Measurements from ENCODE around the gene RXRA.

The RXRA gene

DNA sequence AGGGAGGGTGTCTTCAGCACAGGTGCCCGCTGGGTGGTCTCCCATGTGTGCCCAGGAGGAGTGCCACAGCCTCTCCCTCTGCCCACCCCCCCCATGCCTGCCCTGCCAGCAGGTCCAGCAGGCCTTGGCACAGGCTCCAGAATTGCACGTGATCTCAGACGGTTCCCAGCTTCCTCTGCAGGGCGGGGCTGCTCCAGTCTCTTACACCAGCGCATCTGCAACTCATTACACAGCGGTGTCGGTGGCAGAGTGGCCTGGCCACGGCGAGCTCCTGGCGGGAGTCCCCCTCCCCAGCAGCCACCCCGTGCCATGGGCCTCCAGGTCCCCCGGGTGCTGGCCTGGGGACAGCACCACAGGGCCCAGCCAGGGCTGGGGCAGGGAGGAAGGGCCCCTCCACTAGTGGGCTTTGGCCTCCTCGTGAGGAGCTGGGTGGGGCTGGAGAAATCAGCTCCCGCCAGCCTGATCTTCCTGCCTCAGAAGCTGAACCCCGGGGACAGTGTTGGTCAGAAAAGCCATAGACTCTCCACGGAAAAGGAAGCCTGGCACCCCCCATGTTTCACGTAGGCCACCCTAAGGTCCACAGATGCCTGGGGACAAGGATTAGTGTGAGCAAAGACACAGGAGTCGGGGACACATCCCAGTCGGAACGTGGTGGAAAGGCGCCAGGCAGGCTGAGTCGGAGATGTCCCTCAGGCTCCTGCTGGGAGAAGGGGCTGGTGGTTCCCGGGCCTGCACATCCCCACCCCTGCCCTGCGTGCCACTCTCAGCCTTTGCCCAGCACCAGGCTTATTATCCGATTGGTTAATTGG, 40.2 kb downstream of the RXRA start:
- DNase-seq (ENCODE audit: low spot score) = peak; percentile 79

DNA sequence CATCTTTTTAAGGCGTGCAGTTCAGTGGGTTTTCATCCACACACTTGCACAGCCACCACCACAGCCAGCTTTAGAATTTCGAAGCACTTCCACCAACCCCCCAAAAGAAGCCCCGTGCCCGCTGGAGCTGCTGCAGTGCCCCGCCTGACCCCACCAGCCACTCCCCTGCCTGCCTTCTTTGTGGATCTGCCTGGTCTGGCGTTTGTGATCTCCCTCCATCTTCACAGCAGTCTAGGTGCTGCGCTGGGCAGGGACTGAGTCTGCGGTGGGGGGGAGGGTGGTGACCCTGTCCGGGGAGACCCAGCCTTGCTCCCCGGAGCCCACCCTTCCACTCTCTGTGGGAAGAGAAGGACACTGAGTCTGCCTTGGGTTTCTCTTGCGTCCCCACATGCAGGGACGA, 40.8 kb downstream of the RXRA start:
- no peak for DNase-seq (ENCODE audit: low spot score)

DNA sequence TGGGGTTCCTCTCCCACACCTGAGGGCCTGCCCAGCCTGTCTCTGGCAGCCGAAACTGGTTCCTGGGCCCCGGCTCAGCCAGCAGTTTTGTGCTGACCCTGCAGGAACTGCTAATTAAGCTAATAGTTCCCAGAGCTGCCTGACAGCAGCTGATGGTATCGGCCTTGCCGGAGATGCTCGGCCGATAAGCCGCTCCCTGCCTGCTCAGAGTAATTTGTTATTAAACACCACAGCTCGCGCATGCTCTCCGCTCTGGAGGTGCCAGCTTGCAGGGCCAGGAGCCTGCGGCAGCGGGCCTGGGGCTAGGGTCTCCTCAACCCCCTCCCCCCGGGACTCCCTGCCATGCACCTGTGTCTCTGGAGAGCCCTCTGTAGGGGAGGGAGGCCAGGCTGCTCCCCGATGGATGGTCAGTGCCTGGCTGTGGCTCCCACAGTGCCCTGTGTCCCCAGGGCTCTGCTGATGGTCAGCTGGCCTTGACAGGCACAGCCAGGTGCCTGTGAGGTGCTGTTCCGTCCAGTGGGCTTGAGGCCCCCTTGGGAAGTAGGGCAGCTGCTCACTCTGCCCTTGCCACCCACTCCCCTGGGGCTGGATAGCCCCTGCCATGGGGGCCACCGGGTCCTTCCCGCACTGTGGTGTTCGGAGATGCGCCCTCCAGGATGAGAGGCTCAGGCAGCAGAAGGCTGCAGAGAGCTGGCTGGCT, 41.7 kb downstream of the RXRA start:
- DNase-seq (ENCODE audit: low spot score) = peak; percentile 88

DNA sequence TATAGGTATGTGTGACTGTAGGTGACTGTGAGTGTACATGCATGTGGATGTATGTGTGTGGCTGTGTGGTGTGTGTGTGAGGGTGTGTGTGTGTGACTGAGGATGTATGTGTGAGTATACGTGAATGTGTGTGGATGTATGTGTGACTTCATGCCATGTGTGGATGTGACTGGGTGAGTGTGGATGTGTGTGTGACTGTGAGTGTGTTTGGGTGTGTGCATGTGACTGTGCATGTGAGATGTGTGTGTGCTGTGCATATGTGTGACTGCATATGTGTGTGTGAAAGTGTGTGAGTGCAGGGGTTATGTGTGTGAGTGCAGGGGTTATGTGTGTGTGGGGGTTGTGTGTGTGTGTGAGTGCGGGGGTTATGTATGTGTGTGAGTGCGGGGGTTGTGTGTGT, 42.3 kb downstream of the RXRA start:
- no peak for DNase-seq (ENCODE audit: low spot score)

DNA sequence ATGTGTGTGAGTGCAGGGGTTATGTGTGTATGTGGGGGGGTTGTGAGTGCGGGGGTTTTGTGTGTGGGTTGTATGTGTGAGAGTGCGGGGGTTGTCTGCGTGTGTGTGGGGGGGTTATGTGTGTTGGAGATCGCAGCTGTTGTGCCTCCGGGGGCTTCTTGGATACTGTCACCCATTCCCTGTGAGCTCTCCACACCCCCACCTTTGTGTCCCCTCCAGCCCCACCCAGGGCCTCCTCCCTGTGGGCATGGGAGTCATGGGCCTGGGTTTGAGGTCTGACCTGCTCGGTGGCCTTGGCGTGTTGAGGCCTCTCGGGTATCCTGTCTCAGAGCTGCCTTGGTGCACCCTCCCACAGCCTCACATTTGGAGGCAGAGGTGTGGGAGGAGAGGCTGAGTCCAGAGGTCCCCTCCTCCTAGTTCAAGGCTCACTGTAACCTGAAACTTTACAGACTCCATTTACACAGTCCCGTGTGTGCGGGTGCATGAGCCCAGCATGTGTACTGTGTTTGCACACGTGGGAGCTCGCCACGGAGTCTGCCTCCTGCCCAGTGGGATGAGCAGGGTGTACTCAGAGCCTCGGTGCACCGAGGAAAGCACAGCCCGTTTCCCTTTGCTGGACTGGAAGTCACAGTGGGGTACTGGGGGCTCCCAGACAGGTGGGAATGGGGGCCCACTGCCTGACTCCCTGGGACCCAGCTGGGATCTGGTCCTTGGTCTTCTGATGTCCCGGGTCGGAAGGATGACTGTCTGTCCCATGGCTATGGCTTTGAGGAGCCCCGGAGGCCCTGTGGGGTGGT, 43.4 kb downstream of the RXRA start:
- DNase-seq (ENCODE audit: low spot score) = no peak

DNA sequence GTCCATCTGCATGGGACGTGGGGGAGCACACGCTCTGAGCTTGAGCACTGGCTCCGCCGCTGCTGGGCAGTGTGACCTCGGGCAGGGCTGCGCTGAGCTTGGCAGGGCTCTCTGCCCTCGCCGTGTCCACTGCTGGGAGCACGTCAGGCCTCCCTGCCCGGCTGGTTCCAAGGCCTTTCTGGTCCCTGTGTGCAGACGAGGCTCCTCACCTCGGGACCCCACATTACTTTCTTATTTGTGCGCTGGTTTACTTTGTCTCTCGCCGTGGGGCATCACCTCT, 43.9 kb downstream of the RXRA start:
- no peak for DNase-seq (ENCODE audit: low spot score)

DNA sequence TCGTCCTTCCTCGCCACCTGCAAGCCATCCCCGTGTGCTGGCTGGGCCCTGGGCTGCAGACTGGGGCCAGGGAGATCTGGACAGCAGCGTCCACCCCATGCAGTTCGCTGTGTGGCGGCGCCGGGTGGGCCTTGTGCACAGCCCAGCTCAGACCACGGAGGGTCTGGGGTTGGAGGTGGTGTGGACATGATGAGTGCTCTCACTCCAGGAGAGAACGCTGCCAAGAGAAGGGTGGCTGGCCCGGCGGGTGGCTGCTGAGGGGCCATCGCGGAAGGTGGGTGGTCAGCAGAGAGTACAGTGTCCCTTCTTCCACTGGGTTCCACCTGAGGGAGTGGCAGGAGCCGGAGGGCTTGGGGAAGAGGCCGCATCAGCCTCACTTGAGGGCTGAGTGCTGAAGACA, 44.4 kb downstream of the RXRA start:
- no peak for DNase-seq (ENCODE audit: low spot score)

DNA sequence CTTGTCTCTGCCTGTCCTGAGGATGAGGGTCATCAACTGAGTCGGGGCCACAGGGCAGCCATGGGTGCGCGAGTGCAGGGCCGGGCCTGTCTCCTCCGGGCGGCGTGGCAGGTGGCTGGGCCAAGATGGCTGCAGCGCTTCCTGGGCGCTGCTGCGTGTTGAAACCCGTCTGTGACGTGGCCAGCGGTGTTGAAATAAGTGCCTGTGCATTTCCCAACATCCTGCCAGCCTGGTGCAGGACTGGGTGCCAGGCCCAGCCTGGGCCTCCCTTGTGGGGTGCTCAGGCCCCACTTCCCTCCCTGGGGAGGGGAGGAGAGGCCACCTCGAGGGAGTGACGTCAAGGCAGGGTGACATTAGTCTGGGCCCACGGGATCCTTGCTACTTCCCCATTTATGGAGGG, 45.5 kb downstream of the RXRA start:
- DNase-seq (ENCODE audit: low spot score) = no peak

DNA sequence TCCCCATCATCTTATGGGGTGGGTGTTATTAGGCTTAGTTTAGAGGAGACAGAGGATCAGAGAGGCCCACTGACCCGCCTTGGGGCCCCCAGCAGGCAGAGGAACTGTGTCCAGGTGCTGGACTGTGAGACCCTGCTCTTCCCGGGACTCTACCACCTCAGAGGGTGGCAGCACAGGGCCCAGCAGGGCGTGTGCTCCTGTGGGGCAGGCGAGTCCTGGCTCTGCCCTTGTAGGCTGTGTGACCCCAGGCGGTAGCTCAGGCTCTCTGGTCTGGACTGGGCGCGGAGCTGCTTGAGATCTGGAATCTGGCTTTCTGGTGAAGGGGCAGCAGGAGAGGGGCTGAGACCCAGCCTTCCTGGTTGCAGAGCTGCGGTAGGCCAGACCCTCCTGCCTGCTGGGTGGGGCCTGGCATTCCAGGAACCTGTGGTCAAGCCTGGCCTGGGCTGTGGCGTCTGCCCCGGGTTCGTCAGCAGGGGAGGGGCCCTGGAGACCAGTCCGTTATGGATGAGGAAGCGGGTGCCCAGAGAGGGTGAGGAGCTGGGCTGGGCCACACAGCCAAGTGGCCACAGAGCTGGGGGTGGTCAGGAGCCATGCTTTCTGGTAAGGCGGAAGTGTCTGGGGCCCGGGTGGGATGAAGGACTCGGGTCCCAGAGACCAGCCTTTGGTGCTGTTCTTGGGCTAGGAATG, 46.5 kb downstream of the RXRA start:
- DNase-seq (ENCODE audit: low spot score) = no peak

DNA sequence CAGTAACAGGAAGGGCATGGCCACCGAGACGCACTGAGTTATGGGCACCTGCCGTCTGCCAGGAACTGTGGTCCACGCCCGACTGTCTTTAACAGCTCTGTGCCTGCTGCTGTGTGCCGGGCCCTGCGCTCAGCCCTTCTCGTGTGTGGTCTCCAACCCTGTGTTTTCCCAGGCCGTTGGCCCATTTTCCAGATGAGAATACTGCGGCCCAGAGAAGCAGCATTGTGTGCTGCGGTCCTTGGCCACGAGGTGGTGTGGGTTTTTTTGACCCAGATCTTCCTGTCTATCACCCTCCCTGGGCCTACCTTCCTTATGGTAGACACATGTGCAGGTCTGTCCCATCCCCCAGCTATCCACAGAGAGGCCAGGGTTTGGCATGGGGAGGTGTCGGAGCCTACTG, 47.0 kb downstream of the RXRA start:
- no peak for DNase-seq (ENCODE audit: low spot score)

DNA sequence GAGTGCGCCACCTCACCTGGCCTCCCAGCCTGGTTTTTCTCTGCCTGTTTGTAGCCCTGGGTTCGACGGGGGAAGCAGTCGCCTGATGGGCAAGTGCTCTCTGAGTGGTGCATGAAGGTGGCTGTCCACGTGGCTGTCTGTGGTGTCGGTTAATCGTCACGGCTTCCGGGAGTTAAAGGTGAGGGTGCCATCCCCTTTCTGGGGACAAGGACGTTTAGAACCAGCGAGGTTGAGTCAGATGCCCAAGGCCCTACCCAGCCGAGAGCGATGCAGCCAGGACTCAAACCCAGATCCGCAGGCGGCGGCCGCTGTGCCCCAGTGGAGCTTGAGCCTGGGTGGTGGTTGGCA, 47.7 kb downstream of the RXRA start:
- DNase-seq (ENCODE audit: low spot score) = no peak

DNA sequence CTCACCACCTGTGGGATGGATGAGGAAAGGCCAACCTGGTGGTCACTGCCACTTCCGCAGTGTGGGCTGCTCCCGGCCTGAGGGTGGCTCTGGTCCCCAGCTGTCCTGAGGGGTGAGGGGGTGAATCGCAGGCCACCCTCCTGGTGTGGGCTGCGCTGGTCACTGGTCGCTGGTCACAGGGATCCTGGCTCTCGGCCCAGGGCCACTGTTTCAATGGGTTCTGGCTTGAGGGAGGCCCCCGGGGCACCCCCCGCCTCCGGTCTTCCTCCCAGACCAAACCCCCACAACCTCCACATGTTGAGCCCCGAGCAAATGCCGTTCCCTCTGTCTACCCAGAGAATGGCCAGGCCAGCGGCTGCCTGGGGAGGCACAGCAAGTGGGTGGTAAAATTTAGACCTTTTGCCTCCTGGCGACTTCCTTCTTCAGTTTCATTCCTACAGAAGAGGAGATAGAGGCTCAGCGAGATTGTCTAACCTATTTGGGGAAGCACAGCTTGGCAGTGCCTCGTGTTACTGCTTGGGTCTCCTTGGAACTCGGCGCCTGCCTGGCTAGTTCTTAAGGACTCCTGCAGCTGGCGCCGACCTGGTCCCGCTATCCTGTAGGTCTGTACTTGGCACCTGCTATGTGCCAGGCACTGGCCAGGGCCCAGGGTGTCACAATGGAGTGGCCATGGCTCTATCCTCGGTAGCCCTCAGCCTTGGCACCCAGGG, 48.2 kb downstream of the RXRA start:
- no peak for DNase-seq (ENCODE audit: low spot score)

DNA sequence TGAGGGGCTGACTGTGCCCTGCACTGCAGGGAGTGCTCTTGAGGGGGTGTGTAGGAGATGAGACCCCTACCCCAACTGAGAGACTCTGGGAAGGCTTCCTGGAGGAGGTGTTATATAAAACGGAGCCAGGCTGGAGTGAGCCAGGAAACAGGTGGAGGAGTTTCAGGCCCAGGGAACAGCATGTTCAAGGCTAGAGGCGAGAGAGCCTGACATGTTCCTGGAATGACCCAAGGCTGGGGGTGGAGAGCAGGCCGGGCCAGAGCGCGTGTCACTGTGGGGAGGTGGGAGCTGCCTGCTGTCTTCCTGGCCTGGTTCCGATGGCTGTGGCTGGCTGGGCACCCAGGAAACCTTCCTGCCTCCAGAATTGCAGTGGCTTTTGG, 48.7 kb downstream of the RXRA start:
- DNase-seq (ENCODE audit: low spot score) = no peak

DNA sequence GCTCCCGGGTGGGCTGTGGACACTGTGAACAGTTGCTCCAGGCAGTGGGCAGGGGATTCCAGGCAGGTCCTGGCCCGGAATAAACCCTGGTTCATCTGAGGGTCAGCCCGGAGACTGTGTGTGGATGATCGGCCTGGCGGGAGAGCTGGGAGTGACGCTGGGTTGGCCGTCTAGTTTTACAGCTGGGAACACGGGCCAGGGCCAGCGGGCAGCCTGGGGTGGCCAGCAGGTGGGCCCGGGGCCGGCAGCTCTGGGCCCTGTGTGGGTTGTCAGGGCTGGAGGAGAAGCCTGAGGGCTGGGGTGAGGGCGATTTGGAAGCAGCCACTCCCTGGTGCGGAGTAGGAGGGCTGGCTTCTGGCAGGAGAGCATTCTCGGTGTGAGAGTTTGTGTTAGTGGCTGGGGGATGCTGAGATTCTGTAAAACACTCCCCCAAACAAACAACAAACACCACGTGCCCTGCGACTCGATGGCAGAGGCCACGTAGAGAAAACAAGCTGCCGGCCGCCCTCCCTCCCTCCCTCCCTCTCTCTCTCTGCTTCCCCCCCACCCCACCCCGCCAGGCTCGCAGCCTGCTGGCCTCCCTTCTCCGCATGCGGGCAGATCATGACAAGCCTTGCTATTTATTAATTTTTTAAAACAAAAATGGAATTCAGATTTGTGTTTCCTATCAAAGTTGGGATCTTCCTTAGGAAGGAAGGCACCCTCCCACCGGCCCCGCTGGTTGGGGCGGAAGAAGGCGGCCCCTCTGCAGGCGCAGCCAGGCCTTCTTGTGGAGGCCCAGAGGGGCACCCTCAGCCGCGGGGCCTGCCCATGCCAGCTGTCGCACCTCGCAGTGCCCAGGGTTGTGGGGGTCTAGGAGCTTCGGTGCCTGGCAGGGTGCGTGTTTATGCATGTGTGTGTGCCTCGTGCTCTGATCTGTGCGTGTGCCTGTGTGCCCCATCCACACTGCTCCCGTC, 49.5 kb downstream of the RXRA start:
- no peak for DNase-seq (ENCODE audit: low spot score)

DNA sequence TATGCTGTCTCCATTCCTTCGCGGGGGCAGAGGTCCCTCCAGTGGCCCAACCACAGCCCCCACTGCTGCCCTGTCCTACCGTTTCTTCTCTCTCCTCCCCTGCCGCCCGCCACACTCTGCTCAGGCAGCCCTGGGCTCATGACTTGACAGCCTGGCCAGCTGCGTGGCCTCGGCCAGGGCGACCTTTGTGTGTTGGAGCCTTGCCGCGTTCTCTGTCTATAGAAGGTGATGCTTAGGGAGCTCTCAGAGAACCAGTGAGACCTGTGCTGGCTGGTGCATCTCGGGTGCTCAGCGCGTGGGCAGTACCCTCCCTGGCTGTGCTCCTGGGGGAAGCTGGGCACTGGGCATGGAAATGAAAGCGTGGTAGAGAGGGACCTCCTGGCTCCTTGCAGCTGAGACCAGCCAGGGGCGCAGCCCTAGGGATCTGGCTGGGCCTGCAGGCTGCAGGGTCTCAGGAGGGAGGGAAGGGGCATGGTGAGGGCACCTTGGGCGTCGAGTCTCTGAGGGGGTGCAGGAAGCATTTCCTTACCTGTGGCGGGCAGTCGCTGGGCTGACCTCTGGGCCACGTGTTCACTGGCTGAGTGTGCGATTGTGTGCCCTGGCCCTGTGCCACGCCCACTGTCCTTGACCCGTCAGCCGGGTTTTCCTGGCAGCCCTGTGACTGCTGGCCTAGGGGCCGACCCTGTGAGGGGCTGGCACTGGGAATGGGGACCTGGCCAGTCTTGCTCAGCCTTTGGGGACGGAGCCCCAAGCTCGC, 50.3 kb downstream of the RXRA start:
- no peak for DNase-seq (ENCODE audit: low spot score)

DNA sequence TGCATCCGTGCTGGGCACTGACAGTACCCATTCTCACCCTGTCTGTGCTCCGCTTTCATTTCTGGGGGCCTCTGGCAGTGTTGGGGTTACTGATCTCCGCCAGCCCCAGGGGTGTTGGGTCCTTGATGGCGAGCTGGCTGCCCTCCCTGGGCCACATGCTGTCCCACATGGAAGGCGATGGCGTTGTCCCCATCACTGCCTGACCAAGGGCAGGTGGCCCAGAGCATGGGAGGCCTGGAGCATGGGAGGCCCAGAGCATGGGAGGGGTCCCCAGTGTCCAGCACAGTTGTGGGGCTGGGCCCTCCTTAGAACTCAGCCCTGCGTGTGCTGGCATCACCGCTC, 50.9 kb downstream of the RXRA start:
- DNase-seq (ENCODE audit: low spot score) = no peak

DNA sequence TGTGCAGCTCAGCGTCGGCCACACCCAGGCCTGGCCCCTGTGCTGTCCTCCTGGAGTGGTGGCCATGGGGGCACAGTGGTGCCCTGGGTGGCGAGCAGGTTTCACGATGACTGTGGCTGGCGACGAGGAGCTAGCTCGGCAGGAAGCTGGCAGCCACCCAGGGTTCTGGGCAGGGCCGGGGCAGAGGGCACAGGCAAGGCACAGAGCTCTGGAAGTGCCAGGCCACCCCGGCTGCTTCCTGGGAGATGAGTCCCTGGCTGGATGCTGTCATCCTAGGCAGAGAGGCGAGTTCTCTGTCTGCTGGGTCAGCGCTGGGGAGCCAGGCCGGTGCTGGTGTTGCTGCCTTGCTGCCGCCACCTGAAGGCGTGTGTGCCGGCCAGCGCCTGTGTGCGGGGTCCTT, 51.7 kb downstream of the RXRA start:
- DNase-seq (ENCODE audit: low spot score) = no peak

DNA sequence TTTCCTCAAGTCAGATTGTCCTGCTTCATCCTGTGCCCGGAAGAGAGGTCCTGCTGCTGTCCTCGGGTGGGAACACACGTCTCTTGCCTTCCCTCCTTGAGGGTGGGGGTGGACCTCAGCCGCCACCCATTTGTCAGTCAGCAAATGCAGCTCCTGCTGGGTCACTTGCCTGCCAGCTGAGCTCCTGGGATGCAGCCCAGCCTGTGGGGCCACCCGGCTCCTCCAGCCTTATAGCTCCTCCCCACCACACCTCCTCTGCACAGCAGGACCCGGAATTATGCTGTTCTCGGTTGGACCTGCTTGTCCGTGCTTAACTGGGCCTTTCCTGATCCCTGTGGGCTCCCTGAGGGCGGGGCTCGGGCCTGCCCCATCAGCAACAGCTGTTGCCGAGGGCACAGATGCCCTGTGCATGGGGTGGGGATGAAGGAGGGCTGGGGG, 52.7 kb downstream of the RXRA start:
- no peak for DNase-seq (ENCODE audit: low spot score)

DNA sequence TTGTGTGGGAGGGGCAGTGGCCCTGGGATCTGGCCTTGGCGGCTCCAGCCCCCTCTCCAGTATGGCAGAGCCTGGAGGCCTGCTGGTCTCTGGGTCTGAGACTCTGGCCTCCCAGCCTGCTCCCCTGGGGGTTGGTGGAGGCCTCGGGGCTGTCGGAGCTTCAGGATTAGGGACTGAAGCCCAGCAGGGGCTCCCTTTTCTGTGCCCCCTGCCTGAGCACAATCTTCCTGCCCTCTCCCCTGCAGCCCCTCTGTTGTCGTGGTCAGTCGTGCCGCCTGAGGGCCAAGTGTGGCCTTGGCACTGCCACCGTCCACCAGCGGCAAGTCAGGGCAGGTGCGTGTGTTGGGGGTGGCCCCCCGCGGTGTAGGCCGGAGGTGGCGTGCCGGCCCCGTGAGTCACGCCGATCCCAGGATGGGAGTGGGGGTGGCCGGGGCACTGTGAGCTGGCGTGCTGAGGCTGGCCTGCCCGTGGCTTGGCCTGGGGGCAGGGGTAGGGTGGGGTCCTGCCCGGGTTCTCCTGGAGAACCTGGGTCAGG, 53.6 kb downstream of the RXRA start:
- no peak for DNase-seq (ENCODE audit: low spot score)

All from SK-N-DZ (cell line).